Measurements from ENCODE around the gene MDM2. TPM values are rescaled to one million over a fixed set of nuclear protein-coding genes. Genes with fewer than 3 reads are reported as not detected.
A peak's percentile ranks its signal among the peaks of the same experiment; 100 is the strongest.

Gene MDM2
- total and polyA plus RNA-seq, 2 of the 13 experiments (the other 11 are each of a cell fraction or from before 2014, with no cell fraction given): 29.3 to 314 TPM

DNA sequence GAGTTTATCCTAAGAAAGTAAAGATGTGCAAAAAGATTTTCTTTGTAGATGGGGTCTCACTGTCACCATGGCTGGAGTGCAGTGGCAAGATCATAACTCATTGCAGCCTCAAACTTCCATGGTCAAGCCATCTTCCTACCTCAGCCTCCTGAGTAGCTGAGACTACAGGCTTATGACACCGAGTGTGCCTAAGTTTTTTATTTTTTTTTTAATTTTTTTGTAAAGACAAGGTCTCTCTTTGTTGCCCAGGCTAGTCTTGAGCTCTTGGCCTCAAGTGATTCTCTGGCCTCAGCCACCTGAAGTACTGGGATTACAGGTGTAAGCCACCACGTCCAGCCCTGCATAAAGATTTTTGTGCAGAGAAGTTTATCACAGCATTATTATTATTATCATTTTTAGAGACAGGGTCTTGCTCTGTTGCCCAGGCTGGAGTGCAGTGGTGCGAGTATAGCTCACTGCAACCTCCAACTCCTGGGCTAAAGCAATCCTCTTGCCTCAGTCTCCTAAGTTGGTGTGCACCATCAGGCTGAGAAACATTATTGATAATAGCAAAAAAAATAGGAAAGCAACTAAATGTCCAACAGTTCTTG lies 19.3 kb upstream of the MDM2 start:
- POLR2A ChIA-PET: interaction anchor here (1.2 to 9.2 kb wide), 5 partner anchors 11 to 42 kb away, joined by 7 to 184 read pairs (median 51); partner anchors contain the start of genes MDM2 and SLC35E3
- Histone ChIP-seq H3K79me2 (ENCODE audit: insufficient read depth, low read length) (peaks cover 7% of the 10 kb centered on the region), H3K4me1 (ENCODE audit: insufficient read depth, low read length) (peaks cover 79% of the 10 kb centered on the region), H3K27me3 (ENCODE audit: control insufficient read depth in 1 of 2, insufficient read depth in 2 of 2, low read length in 2 of 2) (no peaks in the 10 kb centered on the region), H3K4me3 (replicated peaks in 1 of 3; ENCODE audit: insufficient read depth in 1 of 3, low read depth in 2 of 3, low read length in 3 of 3) (peak overlapping the region; percentile 12 to 52 (median 32)), H3K36me3 (replicated peaks in 1 of 2; ENCODE audit: control insufficient read depth in 1 of 2, insufficient read depth in 2 of 2, low read length in 2 of 2) (no peaks in the 10 kb centered on the region), H4K20me1 (ENCODE audit: insufficient read depth, low read length) (no peaks in the 10 kb centered on the region), H3K27ac (ENCODE audit: extremely low read length, insufficient read depth, low read length) (peak overlapping the region; percentile 91), H3K9me3 (ENCODE audit: low read length) (no peaks in the 10 kb centered on the region), H2AFZ (ENCODE audit: low read length) (no peak overlapping the region), H3K9ac (ENCODE audit: insufficient read depth, low read depth, low read length) (peak overlapping the region; percentile 74), H3K4me2 (ENCODE audit: low read depth, low read length) (peak overlapping the region; percentile 80)
- BruUV-seq (replicated peaks): TSS peak; percentile 92
- no peak; the same call in 2 of the 3 replicates for ATAC-seq
- WGBS (ENCODE audit: low lambda C conversion rate): 11% methylated on average over 3 of the region's 3 CpGs
- no peak for FAIRE-seq
- CTCF ChIA-PET (ENCODE audit: low intra/inter-chr PET ratio, low total read pairs): no interaction called here
- DNase-seq (ENCODE audit: low spot score): no peak
- in situ Hi-C loops (cut with HindIII; ENCODE audit: extremely low pct_ligation_motif_present, low pct_unique_long_range_greater_than_20kb): no loop called here
- intact Hi-C loops (cut with micrococcal nuclease; ENCODE audit: unreplicated experiment): loop anchor here (2.0 kb wide), 1 partner anchor 16 kb away; no protein-coding TSS in a partner anchor
- TF ChIP-seq RBFOX2 (IDR thresholded peaks at IDR 0.05; ENCODE audit: low read depth, low read length) (peak; percentile 65), ZC3H4 (CRISPR knock-in tag; IDR thresholded peaks at IDR 0.05; ENCODE audit: borderline replicate concordance) (peak; percentile 78; the same call in 1 of the 2 replicates), NR2F1 (CRISPR knock-in tag; IDR thresholded peaks at IDR 0.05) (0 out of 4 replicates have a peak, but pooled peaks of 1 of the 2 experiments have one; percentile 12), CHD4 (IDR thresholded peaks at IDR 0.05; ENCODE audit: borderline replicate concordance, low read length) (0 out of 2 replicates have a peak, but pooled peaks have one; percentile 13), DPF2 (CRISPR knock-in tag; IDR thresholded peaks at IDR 0.05; ENCODE audit: borderline replicate concordance, low read depth) (no peak), ZNF556 (CRISPR knock-in tag; IDR thresholded peaks at IDR 0.05; ENCODE audit: borderline replicate concordance) (0 out of 2 replicates have a peak, but pooled peaks have one; percentile 13), ZNF121 (CRISPR knock-in tag; IDR thresholded peaks at IDR 0.05) (peak; percentile 99), MTA3 (CRISPR knock-in tag; IDR thresholded peaks at IDR 0.05) (no peak), SAFB2 (CRISPR knock-in tag; IDR thresholded peaks at IDR 0.05; ENCODE audit: borderline replicate concordance, low read depth) (0 out of 2 replicates have a peak, but pooled peaks have one; percentile 67), ZNF616 (CRISPR knock-in tag; IDR thresholded peaks at IDR 0.05; ENCODE audit: low read depth) (peak; percentile 24; the same call in 1 of the 2 replicates)
- TF ChIP-seq, protein P1, sequence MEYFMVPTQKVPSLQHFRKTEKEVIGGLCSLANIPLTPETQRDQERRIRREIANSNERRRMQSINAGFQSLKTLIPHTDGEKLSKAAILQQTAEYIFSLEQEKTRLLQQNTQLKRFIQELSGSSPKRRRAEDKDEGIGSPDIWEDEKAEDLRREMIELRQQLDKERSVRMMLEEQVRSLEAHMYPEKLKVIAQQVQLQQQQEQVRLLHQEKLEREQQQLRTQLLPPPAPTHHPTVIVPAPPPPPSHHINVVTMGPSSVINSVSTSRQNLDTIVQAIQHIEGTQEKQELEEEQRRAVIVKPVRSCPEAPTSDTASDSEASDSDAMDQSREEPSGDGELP (IDR thresholded peaks at IDR 0.05; ENCODE audit: borderline replicate concordance, low read depth): no peak
- TF ChIP-seq, protein P2, sequence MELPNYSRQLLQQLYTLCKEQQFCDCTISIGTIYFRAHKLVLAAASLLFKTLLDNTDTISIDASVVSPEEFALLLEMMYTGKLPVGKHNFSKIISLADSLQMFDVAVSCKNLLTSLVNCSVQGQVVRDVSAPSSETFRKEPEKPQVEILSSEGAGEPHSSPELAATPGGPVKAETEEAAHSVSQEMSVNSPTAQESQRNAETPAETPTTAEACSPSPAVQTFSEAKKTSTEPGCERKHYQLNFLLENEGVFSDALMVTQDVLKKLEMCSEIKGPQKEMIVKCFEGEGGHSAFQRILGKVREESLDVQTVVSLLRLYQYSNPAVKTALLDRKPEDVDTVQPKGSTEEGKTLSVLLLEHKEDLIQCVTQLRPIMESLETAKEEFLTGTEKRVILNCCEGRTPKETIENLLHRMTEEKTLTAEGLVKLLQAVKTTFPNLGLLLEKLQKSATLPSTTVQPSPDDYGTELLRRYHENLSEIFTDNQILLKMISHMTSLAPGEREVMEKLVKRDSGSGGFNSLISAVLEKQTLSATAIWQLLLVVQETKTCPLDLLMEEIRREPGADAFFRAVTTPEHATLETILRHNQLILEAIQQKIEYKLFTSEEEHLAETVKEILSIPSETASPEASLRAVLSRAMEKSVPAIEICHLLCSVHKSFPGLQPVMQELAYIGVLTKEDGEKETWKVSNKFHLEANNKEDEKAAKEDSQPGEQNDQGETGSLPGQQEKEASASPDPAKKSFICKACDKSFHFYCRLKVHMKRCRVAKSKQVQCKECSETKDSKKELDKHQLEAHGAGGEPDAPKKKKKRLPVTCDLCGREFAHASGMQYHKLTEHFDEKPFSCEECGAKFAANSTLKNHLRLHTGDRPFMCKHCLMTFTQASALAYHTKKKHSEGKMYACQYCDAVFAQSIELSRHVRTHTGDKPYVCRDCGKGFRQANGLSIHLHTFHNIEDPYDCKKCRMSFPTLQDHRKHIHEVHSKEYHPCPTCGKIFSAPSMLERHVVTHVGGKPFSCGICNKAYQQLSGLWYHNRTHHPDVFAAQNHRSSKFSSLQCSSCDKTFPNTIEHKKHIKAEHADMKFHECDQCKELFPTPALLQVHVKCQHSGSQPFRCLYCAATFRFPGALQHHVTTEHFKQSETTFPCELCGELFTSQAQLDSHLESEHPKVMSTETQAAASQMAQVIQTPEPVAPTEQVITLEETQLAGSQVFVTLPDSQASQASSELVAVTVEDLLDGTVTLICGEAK (IDR thresholded peaks at IDR 0.05): no peak
- TF ChIP-seq, protein P2 (CRISPR knock-in tag; IDR thresholded peaks at IDR 0.05): 0 out of 2 replicates have a peak, but pooled peaks have one; percentile 31

Data from HepG2 (cell line).